ENCODE data around the gene SMARCA4. TPM values are rescaled to one million over a fixed set of nuclear protein-coding genes. Genes with fewer than 3 reads are reported as not detected.

The SMARCA4 gene
- total and polyA plus RNA-seq, 2 experiments from 2014 or later, result 80.7 to 93.4 TPM

DNA sequence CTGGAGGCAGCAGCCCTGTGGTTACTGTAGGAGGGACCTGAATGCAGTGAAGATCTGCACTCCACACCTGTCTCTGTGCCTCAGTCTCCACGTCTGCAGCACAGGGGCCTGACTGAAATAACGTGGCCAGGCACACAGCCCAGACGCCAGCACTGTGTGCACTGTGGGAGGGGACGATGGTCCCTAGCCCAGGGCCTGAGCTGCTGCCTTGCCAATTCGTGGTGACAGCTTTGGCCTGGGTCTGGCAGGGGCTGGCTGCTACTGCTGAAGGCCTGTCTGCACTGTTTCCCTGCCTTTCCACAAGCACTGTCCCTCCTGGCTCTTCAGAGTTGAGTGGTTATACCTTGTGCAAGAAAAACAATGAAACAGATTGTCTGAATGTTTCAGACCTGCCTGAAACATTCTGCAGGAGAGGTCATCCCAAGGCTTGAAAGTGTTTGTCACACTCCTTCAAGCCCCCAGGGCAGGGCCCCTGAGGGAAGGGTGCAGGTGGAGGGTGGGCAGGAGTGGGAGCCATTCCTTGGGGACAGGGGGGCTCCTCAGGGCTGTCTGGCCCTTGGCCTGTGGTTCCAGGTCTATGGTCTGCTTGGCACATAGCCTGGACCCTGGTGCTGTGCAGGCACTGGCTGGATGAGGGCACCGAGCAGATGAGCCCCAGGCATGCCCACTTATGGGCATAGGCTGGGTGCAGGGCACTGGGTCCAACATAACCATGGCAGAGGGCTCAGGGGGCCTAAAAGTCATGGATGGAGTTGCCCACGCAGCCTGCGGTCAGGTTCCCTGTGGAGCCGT lies 89.7 kb downstream of the SMARCA4 start:
- H4K20me1 ChIP-seq (ENCODE audit: insufficient read depth, poor library complexity, severe bottlenecking), result no peaks in the 10 kb centered on the region
- H3K4me2 ChIP-seq, result no peak overlapping the region
- TF ChIP-seq EZH2 (IDR thresholded peaks at IDR 0.05; ENCODE audit: borderline replicate concordance) (no peak), EZH2phosphoT487 (IDR thresholded peaks at IDR 0.05; ENCODE audit: low read depth, severe bottlenecking, unreplicated experiment) (no peak)
- TF ChIP-seq, protein P1, sequence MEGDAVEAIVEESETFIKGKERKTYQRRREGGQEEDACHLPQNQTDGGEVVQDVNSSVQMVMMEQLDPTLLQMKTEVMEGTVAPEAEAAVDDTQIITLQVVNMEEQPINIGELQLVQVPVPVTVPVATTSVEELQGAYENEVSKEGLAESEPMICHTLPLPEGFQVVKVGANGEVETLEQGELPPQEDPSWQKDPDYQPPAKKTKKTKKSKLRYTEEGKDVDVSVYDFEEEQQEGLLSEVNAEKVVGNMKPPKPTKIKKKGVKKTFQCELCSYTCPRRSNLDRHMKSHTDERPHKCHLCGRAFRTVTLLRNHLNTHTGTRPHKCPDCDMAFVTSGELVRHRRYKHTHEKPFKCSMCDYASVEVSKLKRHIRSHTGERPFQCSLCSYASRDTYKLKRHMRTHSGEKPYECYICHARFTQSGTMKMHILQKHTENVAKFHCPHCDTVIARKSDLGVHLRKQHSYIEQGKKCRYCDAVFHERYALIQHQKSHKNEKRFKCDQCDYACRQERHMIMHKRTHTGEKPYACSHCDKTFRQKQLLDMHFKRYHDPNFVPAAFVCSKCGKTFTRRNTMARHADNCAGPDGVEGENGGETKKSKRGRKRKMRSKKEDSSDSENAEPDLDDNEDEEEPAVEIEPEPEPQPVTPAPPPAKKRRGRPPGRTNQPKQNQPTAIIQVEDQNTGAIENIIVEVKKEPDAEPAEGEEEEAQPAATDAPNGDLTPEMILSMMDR (IDR thresholded peaks at IDR 0.05; ENCODE audit: poor library complexity), result no peak
- no peaks in the 10 kb centered on the region for H3K79me2 ChIP-seq
- WGBS (ENCODE audit: low lambda C conversion rate, missing lambda C conversion rate), result 93% methylated on average over 9 of the region's 9 CpGs
- H3K4me3 ChIP-seq, result no peak overlapping the region
- H3K27ac ChIP-seq, result no peak overlapping the region
- H2AFZ ChIP-seq, result no peak overlapping the region
- no peaks in the 10 kb centered on the region for H3K4me1 ChIP-seq (ENCODE audit: insufficient read depth)
- H3K36me3 ChIP-seq (replicated peaks; ENCODE audit: insufficient read depth, low read depth), result no peaks in the 10 kb centered on the region
- no peaks in the 10 kb centered on the region for H3K9me2 ChIP-seq (replicated peaks; ENCODE audit: insufficient read depth)
- no peaks in the 10 kb centered on the region for H3K27me3 ChIP-seq
- DNase-seq (ENCODE audit: low spot score), result no peak
- H3K9me3 ChIP-seq (ENCODE audit: low read depth), result no peaks in the 10 kb centered on the region

DNA sequence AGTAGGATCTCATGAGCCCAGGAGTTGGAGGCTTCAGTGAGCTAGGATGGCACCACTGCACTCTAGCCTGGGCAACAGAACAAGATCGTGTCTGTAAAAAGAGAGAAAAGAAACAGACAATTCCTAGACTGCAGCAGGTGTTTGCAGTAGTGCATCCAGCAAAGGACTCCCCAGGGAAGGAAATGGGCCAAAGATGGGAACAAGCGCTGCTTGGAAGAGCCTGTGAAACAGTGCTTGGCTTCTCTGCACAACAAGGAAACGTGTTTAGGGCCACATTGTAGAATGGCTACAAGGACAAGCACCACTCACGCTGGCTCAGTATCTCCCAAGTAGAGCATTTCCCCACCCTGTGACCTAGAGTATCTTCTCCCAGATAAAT lies 93.0 kb downstream of the SMARCA4 start:
- Histone ChIP-seq H3K27me3 (no peaks in the 10 kb centered on the region), H3K36me3 (replicated peaks; ENCODE audit: insufficient read depth, low read depth) (no peaks in the 10 kb centered on the region), H3K4me2 (no peak overlapping the region), H4K20me1 (ENCODE audit: insufficient read depth, poor library complexity, severe bottlenecking) (no peaks in the 10 kb centered on the region), H3K27ac (no peak overlapping the region), H3K4me1 (ENCODE audit: insufficient read depth) (no peaks in the 10 kb centered on the region), H3K4me3 (no peak overlapping the region), H3K9me3 (ENCODE audit: low read depth) (no peaks in the 10 kb centered on the region), H2AFZ (no peak overlapping the region), H3K9me2 (replicated peaks; ENCODE audit: insufficient read depth) (no peaks in the 10 kb centered on the region), H3K79me2 (no peaks in the 10 kb centered on the region)
- no peak for DNase-seq (ENCODE audit: low spot score)
- WGBS (ENCODE audit: low lambda C conversion rate, missing lambda C conversion rate), result 93% methylated on average over 4 of the region's 4 CpGs
- no peak for TF ChIP-seq EZH2 (IDR thresholded peaks at IDR 0.05; ENCODE audit: borderline replicate concordance)
- TF ChIP-seq, protein P1 (IDR thresholded peaks at IDR 0.05; ENCODE audit: poor library complexity), result no peak
- TF ChIP-seq EZH2phosphoT487 (IDR thresholded peaks at IDR 0.05; ENCODE audit: low read depth, severe bottlenecking, unreplicated experiment), result no peak

DNA sequence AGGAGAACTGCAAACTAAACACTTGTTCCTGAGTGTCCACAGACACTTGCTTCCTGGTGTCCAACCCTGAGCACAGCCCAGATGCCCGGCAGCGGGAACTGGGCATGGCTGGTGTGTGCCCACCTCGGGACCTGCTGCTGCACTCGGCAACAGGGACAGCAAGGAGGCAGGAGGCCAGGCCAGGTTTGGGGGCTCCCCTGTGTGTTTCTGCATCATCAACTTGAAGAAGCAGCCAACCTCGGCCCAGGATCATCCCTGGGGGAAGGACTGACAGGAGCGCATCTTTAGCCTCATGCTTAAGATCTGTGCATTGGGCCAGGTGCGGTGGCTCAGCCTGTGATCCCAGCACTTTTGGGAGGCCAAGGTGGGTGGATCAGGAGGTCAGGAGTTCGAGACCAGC lies 93.4 kb downstream of the SMARCA4 start:
- Histone ChIP-seq H3K9me2 (replicated peaks; ENCODE audit: insufficient read depth) (no peaks in the 10 kb centered on the region), H4K20me1 (ENCODE audit: insufficient read depth, poor library complexity, severe bottlenecking) (no peaks in the 10 kb centered on the region), H3K36me3 (replicated peaks; ENCODE audit: insufficient read depth, low read depth) (no peaks in the 10 kb centered on the region), H3K79me2 (no peaks in the 10 kb centered on the region), H2AFZ (no peak overlapping the region), H3K4me3 (no peak overlapping the region), H3K27me3 (no peaks in the 10 kb centered on the region), H3K9me3 (ENCODE audit: low read depth) (no peaks in the 10 kb centered on the region), H3K4me2 (no peak overlapping the region), H3K27ac (no peak overlapping the region), H3K4me1 (ENCODE audit: insufficient read depth) (no peaks in the 10 kb centered on the region)
- 97% methylated on average over 8 of the region's 8 CpGs for WGBS (ENCODE audit: low lambda C conversion rate, missing lambda C conversion rate)
- no peak for DNase-seq (ENCODE audit: low spot score)
- no peak for TF ChIP-seq EZH2phosphoT487 (IDR thresholded peaks at IDR 0.05; ENCODE audit: low read depth, severe bottlenecking, unreplicated experiment)
- TF ChIP-seq EZH2 (IDR thresholded peaks at IDR 0.05; ENCODE audit: borderline replicate concordance), result no peak
- TF ChIP-seq, protein P1 (IDR thresholded peaks at IDR 0.05; ENCODE audit: poor library complexity), result no peak

Data from hepatocyte (in vitro differentiated cells).